Cerebellar nuclear complex (tissue), 1 donor: ENCODE results near the gene FHL1.
"Not testable (repeated sequence)": the region's sequence is repeated elsewhere in the genome, so short reads cannot be mapped to it uniquely, and the experiment has no call there.

Source experiments
- DNase-seq, 2 experiments: peaks; one replicate each; lab custom pipeline; 2025; lab: John Stamatoyannopoulos, UW

Gene FHL1

GRCh38 chrX:136146614-136147314 is 569 bp upstream of the FHL1 start:
- no peak for DNase-seq

DNA sequence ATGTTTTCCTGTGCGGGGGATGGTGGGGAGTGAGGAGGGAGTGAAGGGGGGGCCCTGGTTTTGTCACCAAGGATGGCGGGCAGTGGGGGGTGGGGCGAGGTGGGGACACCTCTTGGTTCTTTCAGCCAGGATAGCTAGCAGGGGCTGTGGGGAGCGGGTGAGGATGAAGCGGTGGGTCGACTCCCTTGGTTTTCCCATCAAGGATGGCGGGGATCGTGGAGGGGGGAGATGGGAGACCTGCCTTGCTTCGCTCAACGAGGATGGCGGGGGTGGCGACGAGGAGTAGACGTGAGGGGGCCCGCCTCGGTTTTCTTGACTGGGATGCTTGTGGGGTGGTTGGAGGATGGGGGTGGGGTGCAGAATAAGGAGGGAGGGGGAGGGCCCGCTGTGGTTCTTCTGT is 643 bp downstream of the FHL1 start:
- DNase-seq: no peak

GRCh38 chrX:136148391-136148790 is 1.1 kb downstream of the FHL1 start:
- no peak for DNase-seq

DNA sequence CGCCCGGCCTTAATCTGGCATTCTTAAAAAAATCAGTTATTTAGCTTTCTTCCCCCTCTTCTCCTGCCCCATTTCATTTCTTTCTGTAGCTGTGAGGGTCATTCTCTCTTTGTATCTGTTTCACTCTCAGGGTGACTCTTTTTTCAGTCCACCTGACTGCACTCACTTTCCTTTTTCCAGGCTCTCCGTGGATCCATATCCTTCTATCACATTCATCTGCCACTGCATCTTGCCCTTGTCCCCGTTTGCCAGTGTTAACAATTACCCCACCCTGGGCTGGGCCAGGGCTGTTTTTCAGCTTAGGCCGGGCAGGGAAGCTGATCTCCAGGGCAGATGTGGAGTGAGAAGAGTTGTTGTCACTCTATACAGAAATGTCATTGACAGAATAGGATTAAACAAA is 7.7 kb downstream of the FHL1 start:
- no peak for DNase-seq

- no peak for DNase-seq
These were observed 9.3 kb downstream of the FHL1 start for GRCh38 chrX:136156560-136157117.

DNA sequence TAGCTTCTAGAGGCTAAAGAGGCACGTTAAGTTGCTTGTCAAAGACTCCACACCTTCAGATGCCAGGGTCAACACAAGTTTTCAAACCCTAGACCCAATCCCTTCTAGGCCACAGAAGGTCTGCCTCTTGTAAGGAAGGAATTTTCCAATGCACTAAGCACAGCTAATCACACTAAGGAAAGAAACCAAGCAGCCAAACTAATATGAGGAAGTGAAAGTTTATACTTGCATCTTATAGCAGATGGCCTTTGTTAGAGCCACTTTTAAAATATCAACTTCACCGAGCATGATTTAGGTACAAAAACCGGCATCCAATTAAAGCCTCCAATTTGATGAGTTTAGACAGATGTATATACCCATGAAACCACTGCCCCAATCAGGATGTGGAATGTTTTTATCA is 9.9 kb downstream of the FHL1 start:
- DNase-seq: no peak

- no peak for DNase-seq
These were observed 11.4 kb downstream of the FHL1 start for GRCh38 chrX:136158685-136159084.

GRCh38 chrX:136159611-136160025 is 12.3 kb downstream of the FHL1 start:
- DNase-seq: no peak

- no peak for DNase-seq
These were observed 15.7 kb downstream of the FHL1 start for GRCh38 chrX:136162827-136163570.

GRCh38 chrX:136163689-136164088 is 16.4 kb downstream of the FHL1 start:
- no peak for DNase-seq

DNA sequence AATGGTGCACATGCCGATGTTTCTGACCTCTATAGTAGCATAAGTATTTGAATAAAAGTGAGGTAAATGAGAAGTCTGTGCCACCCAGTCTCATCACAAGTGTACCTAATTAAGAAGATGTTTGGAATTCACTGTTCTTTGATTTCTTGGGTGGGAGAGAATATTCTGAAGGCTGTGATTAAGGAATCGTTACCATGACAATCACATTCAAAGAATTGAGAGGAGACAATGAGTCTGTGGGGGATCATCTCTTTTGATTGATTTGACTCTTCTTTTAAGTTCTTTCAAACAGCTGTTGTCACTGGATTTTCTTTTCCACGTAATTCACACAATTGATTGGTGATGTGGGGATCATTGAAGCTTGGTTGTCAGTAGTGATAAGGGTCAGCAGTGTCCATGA is 18.1 kb downstream of the FHL1 start:
- DNase-seq: no peak

GRCh38 chrX:136166221-136166855 is 19.0 kb downstream of the FHL1 start:
- DNase-seq: no peak

DNA sequence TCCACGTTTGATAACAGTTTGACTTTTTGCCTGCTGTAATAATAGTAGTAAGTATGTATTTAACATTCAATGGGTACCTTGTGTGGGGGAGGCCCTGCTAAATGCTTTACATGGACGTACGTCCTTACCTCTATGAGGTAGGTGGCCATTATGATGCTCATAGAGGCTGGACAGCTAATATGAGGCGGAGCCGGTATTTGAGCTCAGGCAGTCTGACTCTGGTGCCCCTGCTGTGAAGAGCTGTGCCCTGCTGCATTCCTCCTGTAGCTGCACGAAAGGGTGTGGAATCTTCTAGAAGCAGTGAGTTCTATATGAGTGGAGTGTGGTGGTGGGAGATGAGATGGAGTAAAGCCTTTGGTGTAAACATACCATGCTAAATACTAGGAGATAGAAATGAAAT is 20.7 kb downstream of the FHL1 start:
- not testable (repeated sequence) for DNase-seq

GRCh38 chrX:136168929-136169735 is 21.8 kb downstream of the FHL1 start:
- peak in 1 of 2 experiments; percentile 16 for DNase-seq

GRCh38 chrX:136170139-136170800 is 22.9 kb downstream of the FHL1 start:
- DNase-seq: no peak

- no peak for DNase-seq
These were observed 24.1 kb downstream of the FHL1 start for GRCh38 chrX:136171420-136171819.

GRCh38 chrX:136176399-136176825 is 29.1 kb downstream of the FHL1 start:
- DNase-seq: no peak

DNA sequence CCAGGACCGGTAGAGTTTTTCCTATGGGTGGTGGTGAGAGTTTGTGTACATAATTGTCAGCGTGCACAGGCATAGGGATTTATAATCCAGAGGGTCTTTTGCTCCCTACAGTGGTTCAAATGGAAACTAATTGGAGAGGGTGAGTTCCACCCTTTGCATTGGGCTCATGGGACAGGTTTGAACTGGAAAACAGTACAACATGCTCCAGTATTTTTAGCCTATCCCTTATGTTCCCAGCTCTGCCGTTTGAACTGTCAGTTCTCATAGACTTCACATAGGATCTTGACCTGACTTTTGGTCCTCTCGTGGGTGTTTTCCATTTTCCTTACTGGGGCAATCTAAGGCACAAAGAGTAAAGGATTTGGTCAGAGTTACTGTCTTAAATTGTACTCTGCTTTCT is 31.8 kb downstream of the FHL1 start:
- DNase-seq: no peak

- no peak for DNase-seq
These were observed 35.1 kb downstream of the FHL1 start for GRCh38 chrX:136182414-136182813.

DNA sequence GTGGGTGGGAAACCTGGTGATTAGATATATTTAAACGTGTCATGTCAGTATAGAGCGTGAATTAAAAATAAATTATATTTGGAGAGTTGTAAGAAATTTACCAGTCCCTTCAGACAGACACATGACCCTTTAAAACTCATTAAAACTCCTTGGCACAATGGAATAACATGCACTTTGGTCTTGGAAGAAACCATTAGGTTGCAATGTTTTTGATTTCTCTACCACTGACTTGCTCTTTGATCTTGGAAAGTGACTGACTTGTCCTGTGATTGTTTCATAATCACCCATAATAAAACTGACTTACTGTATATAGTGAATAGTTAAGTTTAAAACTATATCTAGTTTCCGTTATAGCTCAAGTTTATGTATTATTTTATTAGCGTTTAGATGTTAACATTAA is 35.8 kb downstream of the FHL1 start:
- no peak for DNase-seq

DNA sequence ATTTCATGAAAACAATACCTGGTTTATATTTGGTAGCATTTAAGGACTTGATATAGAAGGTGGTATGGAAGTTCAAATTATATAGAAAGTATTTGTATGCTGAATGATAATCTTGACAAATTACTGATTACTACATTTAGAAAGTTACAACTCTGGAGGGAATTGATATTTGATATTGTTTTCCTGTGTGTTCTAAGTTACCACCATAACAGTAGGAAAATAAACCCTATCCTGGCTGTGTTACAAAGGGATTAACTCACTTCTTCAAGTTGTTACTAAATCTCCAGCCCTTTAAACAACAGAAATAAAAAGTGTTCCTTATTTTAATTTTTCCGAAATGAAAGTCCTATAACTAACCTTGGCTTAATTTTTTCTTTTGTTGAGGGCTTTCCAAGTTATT is 36.6 kb downstream of the FHL1 start:
- no peak for DNase-seq
